ENCODE measurements around the gene RAD23A.

RAD23A gene

GRCh38 chr19:12918253-12918652 lies 27.4 kb upstream of the RAD23A start:
- TF ChIP-seq, protein P1, sequence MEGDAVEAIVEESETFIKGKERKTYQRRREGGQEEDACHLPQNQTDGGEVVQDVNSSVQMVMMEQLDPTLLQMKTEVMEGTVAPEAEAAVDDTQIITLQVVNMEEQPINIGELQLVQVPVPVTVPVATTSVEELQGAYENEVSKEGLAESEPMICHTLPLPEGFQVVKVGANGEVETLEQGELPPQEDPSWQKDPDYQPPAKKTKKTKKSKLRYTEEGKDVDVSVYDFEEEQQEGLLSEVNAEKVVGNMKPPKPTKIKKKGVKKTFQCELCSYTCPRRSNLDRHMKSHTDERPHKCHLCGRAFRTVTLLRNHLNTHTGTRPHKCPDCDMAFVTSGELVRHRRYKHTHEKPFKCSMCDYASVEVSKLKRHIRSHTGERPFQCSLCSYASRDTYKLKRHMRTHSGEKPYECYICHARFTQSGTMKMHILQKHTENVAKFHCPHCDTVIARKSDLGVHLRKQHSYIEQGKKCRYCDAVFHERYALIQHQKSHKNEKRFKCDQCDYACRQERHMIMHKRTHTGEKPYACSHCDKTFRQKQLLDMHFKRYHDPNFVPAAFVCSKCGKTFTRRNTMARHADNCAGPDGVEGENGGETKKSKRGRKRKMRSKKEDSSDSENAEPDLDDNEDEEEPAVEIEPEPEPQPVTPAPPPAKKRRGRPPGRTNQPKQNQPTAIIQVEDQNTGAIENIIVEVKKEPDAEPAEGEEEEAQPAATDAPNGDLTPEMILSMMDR (IDR thresholded peaks at IDR 0.05) = no peak

GRCh38 chr19:12921047-12921446 lies 24.6 kb upstream of the RAD23A start:
- TF ChIP-seq, protein P1 (IDR thresholded peaks at IDR 0.05) = no peak

DNA sequence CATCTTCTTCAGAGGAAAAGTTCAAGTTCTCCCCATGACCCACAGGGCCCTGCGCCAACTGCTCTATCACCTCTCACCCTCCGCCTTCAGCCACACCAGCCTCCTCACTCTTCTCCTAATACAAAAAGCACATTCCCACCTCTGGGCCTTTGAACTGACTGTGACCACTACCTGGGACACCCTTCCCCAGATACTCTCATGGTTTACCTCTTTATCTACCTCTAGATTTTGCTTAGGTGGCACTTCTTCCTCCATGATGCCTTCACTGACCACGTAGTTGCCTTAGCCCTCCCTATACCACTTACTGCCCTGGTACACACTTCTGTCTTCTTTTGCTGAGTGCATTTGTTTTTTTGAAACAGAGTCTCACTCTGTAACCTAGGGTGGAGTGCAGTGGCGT lies 22.7 kb upstream of the RAD23A start:
- TF ChIP-seq, protein P1 (IDR thresholded peaks at IDR 0.05) = no peak

DNA sequence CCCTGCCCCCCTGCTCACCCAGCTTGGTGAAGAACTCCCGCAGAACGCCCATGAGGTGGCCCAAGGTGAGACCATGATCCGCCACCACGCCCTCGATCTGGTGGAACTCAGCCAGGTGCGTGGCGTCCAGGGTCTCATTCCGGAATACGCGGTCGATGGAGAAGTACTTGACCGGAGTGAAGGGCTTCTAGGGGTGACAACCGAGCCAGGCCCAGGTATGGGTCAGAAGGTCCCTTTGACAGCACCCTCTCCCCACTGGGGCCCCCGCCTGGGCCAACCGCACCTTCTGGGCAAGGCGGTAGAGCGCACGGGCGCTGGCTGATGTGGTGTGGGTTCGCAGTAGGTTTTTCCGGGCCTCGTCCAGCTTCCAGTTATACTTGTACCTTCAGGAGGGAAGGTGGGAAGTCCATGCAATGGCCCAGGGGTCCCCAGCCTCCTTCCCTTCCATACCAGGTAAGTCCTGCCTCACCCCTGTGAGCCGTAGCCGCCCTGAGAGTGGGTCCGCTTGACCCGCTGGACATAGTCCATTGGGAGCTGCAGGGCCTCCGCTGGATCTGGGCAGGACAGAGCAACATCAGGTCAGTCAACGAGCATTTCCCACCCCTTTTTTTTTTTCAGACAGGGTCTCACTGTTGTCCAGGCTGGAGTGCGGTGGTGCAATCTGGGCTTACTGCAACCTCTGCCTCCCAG lies 20.9 kb upstream of the RAD23A start:
- TF ChIP-seq, protein P1 (IDR thresholded peaks at IDR 0.05) = no peak

- TF ChIP-seq, protein P1 (IDR thresholded peaks at IDR 0.05) = no peak
Measured at GRCh38 chr19:12930002-12930645, 15.5 kb upstream of the RAD23A start.

DNA sequence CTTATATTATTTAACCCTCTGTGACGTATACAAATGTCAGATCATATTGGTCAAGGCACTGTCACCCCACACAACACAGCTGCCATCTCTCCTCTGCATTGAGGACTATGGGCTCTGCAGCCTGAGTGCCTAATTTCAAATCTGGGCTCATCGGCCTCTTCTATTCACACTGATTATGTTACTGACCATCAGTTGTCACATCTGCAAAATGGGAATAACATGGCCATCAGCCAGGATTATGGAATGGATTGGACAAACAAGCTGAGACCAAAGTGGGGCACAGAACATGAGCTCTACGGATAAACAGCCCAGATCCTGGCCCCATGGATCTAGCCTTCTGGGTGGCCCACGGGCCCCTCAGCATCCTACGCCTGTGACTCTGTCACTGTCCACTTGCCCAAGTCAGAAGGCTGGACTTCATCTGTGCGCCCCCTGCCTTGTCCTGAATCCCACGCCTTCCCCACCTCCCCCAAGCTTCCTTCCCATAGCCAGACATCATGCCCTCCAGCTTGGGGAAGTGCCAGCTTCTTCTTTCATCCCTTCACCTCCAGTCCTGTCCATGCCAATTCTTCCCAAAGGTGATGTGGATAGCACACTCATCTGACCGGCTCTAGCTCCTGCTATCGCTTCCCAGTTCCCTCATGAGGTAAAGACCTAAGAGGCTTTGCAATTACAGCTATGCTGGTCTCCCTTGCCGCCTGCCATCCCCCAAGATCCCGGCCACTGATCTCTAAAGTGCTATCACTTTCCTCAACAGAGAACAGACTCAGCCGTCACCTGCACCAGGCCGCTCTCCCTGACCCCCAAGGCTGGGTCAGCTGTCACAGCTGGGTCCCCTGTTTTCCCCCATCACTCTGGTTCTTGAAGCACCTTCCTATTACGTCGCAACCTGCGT lies 13.0 kb upstream of the RAD23A start:
- TF ChIP-seq, protein P1 (IDR thresholded peaks at IDR 0.05) = no peak

- TF ChIP-seq, protein P1 (IDR thresholded peaks at IDR 0.05) = no peak
Measured at GRCh38 chr19:12933287-12934072, 12.2 kb upstream of the RAD23A start, which contains the start of gene FARSA. TSS of gene FARSA (minus strand) at chr19:12933711. CDS start at chr19:12933696, 15 bp downstream.

Measured in LNCAP (cell line).